Metanephros (tissue), 1 donor: Measurements from ENCODE around the gene ACER3. TPM values are rescaled to one million over a fixed set of nuclear protein-coding genes. Genes with fewer than 3 reads are reported as not detected.

ENCODE experiments used
- total RNA-seq: library from RNA; depleted of rRNA; stranded (reverse); fragments of >200 nt; gene quantifications from one replicate; pipeline ENCODE4 v1.2.3, GENCODE V29; 2014

The ACER3 gene
- total RNA-seq, result 14.4 TPM

DNA sequence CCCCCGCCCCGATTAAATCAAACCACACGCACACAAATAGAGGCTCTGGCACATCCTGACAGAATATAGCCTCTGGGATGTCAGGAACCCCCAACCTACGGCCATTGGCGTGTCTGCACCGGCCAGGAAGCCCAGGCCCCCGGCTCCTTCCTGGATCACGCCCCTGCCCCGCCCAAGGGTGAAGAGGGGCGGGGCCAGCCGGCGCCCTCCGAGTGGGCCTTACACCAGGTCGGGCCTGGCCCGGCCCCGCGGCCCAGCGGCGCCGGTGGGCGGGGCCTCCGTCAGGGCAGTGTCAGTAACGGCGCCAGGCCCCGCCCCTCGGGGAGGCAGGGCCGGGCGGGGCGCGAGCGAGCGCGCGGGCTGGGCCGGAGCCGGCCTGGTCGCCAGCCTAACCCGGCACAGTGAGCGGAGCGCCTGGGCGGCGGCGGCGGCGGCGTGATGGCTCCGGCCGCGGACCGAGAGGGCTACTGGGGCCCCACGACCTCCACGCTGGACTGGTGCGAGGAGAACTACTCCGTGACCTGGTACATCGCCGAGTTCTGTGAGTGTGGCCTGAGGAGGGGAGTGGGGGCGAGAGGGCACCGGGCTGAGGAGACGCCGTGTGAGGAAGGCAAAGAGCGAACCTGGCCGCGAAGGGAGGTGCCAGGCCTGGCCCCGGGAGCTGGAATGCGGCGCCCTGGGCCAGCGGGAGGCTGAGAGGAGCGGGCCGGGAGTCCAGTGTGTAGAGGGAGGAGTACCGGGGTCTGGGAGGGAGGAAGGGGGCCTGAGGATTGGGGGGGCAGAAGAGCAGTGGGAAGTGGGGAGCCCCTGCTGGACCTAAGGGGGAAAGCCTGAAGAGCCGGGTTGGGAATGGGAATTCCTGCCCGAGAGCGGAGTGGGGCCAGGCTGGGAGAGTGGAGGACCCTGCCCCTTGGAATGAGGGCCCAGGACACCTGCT is at the start of gene ACER3:
TSS of gene ACER3 (plus strand) at position 380 of the 937 bp plus-strand sequence. CDS start at position 439, 59 bp downstream.

DNA sequence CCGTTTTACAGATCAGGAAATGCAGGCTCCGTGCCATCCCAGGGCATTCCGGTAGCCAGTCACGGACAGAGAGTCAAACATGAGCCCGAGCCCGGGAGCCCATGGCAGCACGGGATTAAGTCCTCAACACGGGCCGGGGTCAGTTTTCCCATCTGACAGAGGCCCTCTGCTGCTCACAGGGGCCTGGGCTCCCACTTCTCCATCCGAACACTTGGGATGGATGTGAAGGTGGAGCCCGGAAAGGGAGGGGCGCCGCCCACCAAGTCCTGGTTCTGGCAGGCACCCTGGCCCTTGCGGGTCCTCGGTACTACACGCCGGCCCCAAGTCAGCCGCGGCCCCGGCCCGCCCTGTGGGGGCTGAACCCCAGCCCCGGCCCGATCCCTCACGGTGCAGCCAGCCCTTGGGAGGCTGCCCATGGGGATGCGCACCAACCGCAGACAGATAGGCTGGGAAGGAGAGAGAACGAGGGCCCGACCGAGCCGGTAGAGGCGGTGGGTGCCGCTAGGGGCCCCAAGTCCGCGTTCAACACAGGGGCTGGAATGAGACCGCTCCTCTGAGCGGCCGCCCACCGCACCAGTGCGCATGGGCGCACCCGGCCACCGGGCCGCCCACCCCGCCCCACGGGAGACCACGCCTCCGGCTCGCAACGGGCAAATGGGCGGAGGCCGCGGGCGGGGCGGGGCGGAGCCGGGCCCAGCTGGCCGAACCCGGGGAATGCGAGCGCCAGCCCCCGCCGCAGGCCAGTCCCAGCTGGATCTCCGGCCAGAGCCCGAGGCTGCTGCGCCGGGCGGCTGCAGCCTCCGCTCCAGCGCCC is 205.7 kb downstream of the ACER3 start, which contains the start of gene CAPN5:
TSS of gene CAPN5 (plus strand) at position 743 of the 814 bp plus-strand sequence. CDS start 17,916 bp downstream, outside the sequence.

Other genes with a start within 250 kb of the ACER3 start
- gene LRRC32, start 190.2 kb upstream of the ACER3 start, total RNA-seq, result 72.5 TPM
- gene TSKU, start 77.6 kb upstream of the ACER3 start, total RNA-seq, result 19.0 TPM
- gene B3GNT6, start 173.5 kb downstream of the ACER3 start, total RNA-seq, result not detected
- gene CAPN5, start 206.1 kb downstream of the ACER3 start, total RNA-seq, result 24.8 TPM
- 1.2 TPM for gene OMP, start 241.9 kb downstream of the ACER3 start, total RNA-seq